GM20000 (cell line): Measurements from ENCODE around the gene TTLL9.

Experiments used
- DNase-seq: peaks from one replicate; pipeline ENCODE4 v3.0.0; 2012; ENCODE audit warnings: low spot score
- CTCF ChIP-seq: IDR thresholded peaks from 2 replicates; pipeline ENCODE4 v1.5.1; 2012; ENCODE audit warnings: mild to moderate bottlenecking, control low read depth; ENCODE audit errors: extremely low read depth, missing control alignments

Gene TTLL9

GRCh38 chr20:31901615-31902014, 31.2 kb downstream of the TTLL9 start:
- no peak for TF ChIP-seq CTCF
- no peak for DNase-seq

GRCh38 chr20:31903627-31904386, 33.4 kb downstream of the TTLL9 start:
- TF ChIP-seq CTCF = no peak

GRCh38 chr20:31906001-31906400, 35.6 kb downstream of the TTLL9 start:
- no peak for TF ChIP-seq CTCF
- no peak for DNase-seq

More at GRCh38 chr20:31903627-31904386, 33.4 kb downstream of the TTLL9 start:
- DNase-seq = no peak

GRCh38 chr20:31907046-31907445, 36.6 kb downstream of the TTLL9 start:
- DNase-seq = no peak
- TF ChIP-seq CTCF = no peak

GRCh38 chr20:31908016-31908415, 37.6 kb downstream of the TTLL9 start:
- no peak for TF ChIP-seq CTCF
- no peak for DNase-seq

GRCh38 chr20:31908424-31908823, 38.0 kb downstream of the TTLL9 start:
- no peak for DNase-seq
- no peak for TF ChIP-seq CTCF

GRCh38 chr20:31909253-31910070, 39.0 kb downstream of the TTLL9 start:
- no peak for DNase-seq
- no peak for TF ChIP-seq CTCF
